HG03442 (cell line): ENCODE measurements around the gene CHRNA4.

ENCODE experiments used
- ATAC-seq: cut with Tn5 transposase; IDR thresholded peaks from one replicate; pipeline ENCODE4 v1.9.1; 2021; ENCODE audit warnings: mild to moderate bottlenecking, moderate library complexity; ENCODE audit not compliant: unreplicated experiment

CHRNA4 gene

DNA sequence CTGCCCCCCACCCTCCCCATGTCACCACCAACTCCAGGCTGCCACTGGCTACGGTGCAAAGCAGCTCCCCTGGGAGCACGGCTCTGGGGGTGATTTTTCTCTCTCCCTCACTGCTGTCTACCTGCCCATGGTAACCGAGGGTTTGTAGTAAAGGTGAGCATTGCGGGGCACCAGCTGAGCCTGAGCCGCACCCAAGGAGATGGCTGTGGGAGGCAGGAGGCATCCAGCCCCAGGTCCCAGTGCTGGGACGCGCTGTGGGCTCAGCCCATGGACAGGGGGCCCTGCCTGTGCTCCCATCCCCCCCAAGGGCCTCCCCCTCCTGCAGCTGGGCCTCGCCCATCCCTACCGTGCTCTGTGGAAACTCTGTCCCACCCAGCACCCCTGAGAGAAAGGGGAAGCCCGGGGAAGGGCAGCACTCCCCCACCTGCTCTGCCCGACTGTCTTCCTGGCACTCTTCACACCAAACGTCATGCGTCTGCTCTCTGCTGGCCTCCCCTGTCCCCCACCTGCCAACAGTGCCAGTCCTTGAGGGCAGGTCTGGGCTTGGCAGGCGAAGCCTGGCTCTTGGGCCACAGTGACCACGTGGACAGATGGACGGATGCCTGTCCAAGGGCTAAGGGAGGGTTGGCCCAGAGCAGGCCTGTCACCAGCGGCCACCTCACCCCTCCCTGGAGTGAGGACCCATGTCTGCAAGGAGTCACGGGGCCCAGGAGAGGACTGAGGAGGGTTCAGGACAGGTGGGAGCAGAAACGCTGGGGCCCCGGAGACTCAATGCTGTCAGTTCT is 3.8 kb upstream of the CHRNA4 start:
- ATAC-seq = no peak

DNA sequence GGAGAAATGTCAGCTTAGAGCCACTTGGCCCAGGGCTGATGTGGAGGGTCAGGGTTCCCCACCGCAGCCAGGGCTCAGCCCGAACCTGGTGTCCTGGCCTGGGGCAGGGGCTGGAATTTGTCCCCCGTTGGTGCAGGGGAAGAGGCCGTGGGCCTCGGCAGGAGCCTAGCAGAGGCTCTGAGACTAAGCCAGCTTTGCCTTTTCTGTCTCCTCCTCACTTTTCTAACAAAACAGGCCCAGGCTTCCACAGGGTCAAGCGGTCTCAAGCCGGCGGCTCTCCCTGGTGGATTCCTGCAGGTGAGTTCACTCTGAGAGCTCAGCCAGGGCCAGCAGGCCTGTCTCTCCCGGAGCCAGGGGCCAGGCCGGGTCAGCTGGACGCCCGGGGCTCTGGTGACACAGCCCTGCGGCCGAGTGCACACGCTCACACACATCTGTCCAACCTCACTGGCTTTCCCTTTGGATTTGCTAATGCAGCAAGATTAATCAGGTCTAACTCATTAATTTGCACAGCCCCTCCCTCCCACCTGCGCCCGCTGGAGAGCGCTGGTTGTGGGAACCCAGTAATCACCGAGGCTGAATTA is 2.9 kb upstream of the CHRNA4 start:
- no peak for ATAC-seq

DNA sequence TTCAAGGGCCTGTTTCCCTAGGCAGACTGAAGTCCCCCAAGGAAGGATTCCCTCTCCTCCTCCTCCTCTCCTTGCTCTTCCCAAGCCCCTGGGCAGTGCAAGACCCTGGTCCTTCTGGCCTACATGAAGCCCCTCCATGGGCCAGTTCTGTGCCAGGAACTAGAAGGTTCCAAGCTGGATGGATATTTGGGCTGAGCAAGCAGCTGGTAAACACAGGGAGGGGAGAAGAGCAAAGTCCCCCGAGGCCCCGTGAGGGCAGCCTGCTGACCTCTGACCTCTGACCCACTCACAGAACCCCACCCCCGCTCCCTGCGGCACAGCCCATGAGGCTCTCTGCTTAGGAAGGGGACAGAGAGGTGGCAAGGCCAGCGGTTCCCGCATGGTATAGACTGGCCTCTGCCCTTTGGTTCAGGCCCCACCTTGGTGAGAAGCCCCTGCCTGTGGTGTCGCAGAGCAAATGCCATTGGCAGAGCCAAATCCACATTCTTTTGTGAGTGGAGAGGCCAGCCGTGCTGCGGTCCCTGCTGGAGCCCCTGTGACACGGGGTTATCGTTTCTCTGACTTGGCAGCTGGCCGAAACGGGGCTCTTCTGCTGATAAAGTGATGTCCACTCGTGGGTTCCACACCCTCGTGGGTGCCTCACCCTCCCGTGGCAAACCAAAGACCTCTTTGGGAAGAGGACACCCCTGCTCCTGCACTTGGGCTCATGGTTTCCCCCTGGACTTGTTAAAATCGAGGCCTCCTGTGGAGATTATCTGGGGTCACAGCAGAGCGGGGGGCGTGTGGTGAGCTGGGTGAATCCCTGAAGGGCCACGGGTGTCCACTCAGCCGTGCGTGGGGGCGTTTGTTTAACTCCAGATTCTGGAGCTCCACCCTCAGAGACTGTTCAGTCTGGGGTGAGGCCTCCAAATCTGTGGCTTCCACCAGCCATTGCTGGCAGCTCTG is 2.1 kb upstream of the CHRNA4 start:
- ATAC-seq = no peak

DNA sequence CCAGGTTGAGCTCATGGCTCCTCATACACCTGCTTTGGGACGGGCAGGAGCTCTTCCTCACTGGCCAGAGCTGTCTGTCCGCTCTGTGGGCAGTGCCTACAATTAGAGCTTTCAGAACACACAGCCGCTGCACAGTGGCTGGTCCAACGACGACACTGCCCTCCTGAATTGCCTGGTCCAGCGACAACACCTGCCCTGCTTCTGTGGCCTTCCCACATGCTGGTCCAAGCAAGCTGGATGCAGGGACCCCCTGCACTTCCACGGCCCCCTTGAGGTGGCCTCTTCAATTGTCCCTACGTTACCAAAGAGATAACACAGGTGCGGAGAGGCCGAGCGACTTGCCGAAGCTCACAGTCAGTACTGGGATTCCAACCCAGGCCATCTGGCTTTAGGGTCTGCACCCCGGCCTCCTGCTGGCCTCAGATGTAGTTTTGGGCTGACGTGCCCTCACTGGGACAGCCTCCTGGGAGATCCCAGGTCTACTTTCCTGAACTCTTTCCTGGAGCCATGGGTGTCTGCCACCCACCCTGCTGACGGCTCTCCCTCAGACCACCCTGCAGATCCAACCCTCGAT is 1.4 kb upstream of the CHRNA4 start:
- ATAC-seq = no peak

DNA sequence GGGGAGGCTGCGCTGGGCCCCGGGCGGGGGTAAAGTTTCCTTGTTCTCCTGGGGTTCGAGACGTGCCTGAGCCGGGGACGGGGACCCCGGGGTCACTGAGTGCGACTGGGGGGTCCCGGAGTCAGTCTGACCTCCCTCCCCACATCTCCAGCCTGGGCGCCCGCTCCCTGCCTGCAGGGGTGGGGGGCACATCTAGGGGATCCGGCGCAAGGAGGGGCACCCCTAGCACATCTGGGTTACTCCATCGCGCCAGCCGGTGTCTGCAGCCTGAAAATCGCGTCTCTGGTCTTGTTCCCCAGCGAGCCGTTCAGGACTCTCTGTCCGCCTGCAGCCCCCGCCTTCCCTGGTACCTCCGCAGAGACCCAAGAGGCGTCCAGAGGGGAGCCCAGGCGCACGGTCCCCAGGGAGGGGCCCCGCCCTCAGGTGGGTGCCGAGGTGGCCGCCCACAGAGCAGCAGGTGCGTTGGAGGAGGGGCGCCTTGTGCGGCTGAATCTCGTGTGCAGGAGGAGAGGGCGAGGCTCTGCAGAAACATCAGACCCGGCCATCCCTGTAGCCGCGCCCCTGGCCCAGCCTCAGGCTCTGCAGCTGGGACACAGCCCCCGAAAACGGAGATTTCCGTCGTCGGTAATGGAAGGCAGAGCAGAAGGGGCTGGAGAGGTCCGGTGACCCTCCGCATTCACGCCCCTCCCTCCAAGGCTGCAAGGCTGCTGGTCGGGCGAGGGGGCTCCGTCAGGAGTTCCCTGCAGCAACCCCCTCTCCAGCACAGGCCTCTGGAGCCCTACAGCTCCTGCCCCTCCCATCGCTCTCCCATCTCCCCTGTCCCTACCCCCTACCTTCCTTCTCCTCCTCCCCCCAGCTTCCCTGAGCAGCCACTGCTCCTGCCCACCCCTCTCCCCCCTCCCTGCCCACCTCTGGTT is 628 bp upstream of the CHRNA4 start:
- no peak for ATAC-seq

DNA sequence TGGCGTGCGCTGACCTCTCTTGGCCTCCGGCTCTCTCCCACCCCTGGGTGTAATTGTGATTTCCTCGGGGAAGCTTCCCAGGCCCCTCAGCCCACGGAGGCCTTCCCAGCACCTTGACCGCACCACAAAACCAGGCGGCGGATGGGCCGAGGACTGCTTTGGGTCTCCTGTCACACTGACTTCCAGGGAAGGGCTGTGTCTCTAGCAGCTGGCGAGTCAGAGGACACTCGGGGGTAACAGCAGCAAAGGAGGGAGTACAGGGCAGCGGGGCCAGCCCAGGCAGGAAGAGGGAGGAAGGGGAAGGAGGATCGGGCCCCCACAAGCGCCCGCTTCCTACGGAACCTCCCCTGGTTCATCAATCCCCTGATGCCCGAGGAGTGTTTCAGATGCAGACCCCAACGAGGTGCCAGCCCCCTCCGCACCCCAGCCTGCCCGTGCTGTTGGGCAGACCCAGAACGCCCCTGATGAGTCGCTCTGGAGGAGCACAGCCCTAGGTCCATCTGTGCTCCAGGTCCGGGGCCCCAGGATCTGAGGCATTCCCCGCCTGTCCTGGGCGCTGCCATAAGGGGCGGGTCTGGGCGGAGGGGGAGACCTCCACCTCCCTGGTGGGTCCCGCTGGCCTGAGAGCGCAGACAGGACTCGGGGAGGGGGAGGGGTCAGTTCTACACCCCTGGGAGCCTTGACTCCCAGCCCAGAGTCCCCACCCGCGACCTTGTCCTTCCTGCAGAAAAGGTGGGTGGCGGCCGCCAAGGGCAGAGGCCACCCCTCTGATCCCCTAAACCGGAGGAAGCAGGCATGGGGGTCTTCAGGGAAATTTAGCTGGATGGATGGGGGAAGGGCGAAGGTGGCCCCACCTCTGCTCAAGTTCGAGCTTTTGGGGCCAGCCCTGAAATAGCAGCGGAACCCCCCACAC is 956 bp downstream of the CHRNA4 start:
- no peak for ATAC-seq

DNA sequence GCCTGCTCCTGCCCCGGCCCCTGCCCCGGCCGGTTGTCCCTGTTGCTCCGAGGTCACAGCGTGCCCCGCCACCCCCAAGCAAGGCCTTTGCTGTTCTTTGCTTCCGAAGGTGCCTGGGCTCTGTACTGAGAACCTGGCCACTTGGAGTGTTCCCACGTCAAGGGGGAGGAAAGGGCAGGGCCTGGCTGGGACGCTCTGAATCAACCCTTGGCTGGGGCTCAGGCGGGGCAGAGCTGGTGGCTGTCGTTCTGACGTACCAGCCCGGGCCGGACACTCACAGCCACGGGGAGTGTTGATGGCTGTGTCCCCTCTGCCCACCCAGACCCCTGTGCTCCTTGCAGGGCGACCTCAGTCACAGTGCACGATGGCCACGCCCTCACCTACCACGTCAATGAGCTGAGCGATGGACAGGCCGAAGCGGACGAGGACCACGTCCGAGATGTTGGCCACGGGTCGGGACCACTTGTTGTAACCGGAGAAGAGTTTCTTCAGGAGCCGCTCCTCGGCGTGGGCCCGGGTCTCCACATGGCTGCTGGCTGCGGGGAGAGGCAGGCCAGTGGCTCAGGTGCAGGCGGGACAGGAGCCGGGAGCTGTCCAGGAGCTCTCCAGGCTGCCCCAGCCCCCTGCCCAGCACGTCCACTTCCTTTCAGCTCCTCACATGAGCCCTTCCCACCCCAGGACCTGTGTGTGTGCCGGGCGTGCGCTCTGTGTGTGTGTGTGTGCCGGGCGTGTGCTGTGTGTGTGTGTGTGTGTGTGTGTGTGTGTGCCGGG is 1.8 kb downstream of the CHRNA4 start:
- ATAC-seq = no peak

DNA sequence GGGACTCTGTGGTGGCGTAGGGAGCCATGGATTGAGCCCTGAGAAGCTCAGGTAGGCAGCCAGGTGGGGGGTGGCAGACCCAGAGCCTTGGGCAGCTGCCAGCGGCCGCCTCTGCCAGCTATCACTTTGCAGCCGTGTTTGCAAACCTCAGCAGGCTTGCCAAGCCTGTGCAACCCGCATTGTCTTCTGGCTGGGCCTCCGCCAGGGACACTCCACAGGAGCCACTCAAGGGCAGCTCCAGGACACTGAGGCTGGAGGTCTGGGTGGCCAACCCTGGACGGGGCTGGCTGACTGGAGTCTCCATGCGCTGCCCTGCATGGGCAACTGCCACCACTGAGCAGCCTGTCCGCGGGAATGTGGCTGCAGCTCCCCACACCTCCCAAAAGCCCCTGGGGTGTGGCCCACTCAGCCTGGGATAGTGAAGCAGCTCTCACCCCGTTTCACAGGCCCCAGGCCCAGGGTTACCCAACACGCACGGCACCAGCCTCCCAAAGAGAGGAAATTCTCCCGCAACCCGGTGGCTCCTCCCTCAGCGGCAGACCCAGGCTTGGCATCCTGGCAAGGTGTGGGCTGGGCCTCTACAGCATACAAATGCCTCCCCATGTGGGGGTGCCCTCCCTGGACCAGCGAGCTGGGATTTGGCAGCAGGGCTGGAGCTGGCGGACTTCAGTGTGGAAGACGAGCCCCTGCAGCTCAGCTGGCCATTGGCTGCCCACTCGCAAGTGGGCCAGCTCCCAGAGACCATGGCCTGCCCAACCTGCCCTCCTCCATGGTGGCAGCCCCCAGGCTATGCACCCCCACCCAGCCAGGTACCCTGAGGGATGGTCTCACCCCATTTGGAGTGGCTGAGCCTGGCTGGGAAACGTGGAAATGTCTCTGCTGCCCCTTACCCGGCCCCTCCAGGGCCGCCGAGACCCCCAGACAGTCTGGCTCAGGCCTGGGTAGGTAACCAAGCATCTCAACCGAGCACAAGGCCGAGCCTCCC is 2.9 kb downstream of the CHRNA4 start:
- ATAC-seq = no peak

DNA sequence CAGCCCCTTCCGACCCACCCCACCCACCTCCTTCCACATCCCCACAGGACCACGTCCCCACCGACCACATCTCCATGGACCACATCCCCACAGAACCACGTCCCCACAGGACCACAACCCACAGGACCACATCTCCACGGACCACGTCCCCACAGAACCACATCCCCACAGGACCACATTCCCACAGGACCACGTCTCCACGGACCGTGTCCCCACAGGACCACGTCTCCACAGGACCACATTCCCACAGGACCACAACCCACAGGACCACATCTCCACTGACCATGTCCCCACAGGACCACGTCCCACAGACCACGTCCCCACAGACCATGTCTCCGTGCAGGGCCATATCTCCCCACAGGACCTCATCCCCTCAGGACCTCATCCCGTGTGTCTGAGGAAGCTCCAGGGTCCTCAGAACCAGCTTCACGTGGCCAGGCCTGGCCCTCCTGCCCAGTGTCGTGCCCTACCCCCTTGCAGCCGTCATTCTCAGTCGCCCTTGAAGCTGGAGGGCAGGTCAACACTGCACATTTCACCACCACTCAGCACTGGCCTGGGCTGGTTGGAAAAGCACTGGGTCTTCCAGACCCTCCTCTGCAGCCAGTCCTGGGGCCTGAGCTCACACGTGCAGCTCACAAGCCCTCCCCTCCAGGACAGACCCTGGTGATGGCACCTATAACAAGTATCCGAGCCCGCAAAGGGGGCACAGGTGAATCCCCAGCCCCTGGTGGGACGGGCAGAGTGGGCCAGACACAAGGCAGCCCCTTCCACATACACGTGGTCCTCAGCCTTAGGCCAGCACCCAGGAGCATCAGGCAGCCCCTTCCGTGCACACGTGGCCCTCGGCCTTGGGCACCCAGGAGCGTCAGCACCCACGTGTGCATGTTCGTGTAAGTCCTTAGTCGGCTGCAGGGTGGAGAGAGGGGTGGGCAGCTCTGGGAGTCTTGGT is 3.9 kb downstream of the CHRNA4 start:
- no peak for ATAC-seq

DNA sequence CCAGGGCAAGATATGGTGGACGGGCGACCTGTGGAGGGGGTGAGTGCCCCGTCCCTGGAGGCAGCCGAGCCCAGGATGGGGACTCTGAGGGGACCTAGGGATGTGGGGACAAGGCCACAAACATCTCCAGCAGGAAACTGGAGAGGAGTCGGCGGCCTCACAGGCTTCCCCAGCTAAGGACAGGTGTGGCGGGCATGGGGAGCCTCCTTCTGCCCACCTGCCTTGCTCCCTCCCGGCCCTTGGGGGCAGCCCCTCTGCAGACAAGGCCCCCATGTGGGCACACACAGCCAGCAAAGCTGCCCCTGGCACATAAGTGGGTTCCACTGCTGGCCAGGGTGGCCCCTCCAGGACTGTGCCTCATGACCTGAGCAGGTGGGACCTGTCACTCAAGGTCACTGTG is 4.6 kb downstream of the CHRNA4 start:
- no peak for ATAC-seq

DNA sequence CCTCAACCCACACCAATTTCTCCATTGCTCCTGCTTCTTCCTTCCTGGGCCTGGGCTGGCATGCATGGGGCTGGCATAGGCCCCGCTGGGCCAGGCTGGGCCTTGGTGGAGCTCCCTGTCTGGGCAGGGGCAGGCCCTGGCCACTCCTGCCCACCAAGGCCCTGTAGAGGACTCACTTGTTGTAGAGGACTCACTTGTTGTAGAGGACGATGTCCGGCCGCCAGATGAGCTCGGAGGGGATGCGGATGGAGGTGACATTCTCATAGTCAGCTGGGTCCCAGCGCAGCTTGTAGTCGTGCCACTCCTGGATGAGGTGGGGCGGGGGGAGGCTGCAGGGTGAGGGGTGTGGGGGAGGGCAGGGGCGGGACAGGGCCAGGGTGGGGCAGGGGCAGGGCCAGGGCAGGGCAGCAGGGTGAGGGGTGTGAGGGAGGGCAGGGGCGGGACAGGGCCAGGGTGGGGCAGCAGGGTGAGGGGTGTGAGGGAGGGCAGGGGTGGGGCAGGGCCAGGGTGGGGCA is 5.3 kb downstream of the CHRNA4 start:
- ATAC-seq = no peak

DNA sequence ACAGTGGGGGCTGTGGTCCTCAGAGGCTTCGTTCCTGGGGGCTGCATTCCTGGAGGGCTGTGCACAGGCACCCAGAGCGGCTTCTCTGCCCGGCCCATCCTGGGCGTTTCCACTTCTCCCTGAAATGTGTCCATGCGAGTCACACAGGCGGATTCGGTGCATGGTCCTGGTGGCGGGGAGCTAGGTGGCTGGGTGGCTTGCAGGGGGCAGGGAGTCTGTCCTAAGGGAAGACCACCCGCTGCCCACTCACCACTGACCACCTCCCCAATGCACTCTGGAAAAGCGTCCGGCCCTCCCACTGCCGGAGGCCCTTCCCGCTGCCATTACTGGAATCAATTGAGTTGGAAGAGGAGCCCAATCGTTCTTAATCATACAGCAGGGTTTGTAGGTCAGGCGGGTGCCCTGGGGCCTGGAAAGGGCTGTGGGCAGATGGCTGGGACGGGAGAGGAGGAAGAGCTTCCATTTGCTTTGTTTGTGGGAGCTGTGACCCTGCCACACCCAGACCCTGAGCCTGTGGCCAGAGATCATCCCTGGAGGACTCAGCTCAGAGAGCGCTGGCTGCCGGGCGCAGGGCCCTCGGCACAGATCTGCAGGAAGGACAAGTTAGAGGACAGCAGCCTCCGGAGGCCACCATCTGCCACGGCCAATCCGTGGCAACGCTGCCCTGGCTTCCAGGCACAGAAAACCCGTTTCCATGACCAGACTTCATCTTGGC is 6.4 kb downstream of the CHRNA4 start:
- ATAC-seq = no peak

DNA sequence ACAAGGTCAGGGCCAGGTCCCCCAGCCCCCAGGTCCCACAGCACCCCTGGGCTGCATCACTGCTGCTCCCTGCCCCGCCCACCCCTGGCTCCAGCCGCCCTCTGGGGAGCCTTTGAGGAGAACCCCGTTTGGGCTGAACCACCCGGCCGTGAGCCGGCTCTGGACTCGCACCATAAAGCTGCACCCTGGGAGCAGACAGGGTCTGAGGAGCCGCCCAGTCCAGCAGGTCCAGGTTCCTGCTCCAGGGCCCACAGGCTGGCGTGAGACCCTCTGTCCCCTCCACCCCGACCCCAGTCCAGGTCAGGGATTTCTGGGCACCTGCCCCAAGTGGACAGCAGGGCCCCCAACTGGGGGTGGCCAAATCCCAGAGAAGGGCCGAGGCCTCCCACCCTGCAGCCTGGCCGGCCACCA is 8.3 kb downstream of the CHRNA4 start:
- ATAC-seq = no peak

DNA sequence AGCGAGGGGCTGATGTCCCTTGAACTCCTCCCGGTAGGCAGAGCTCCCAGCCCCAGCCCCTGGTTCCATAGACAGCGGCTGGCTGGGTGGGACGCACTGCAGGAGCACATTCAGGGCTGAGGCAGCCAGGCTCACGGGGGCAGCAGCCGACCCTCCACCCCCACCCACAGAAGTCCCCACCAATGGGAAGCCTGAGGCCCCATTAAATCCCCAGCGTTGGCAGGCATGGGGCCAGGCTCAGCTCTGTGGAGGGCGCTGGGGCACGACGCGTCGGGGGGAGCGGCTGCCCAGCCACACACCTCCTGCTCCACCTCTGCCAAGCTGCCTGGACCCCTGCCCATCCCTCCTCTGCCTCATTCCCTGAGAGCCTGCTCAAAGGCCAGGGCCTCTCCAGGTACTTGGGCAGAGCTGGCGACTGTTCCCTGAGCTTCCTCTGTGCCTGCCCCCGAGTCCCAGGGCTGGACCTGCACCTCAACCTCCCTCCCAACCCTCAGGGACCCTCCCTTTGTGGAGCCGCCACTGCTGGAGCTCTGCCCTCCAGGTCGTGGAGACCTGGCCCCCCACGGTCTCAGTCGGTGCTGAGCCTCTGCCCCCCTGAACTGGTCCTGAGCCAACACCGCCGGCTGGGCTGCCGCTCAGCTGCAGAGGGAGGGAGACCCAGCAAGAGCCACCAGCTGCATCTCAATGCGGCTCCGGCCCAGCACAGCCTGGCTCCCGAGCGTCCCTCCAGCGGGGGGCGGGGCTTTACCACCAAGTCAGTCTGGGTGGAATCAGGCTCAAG is 9.1 kb downstream of the CHRNA4 start:
- ATAC-seq = no peak

DNA sequence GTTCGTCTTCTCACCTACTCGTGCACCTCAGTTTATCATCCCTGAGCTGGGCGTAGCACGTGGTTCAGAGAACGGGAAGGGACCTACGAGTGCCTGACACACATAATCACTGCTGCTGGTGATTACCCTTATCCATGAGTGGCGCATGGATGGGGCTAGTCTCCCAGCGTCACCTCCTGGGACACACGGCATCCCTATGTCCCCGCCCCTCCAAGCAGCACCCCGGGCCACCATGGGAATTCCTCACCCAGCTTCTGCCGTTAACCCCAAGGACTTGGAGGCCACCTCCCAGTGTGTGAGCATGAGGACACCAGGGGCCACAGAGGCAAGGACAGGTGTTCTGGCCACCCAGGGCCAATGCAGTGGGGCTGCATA is 9.8 kb downstream of the CHRNA4 start:
- ATAC-seq = no peak
